Measurements from ENCODE around the gene TWNK.

GRCh38 chr10:101020427-101021075 lies 33.2 kb downstream of the TWNK start:
- TF ChIP-seq POLR2AphosphoS5 (IDR thresholded peaks at IDR 0.05), result no peak
- no peak for TF ChIP-seq POLR2A (IDR thresholded peaks at IDR 0.05)

All from stomach (tissue), 4 donors.